GM12878 (cell line): ENCODE data around the gene LIN37. TPM values are rescaled to one million over a fixed set of nuclear protein-coding genes. Genes with fewer than 3 reads are reported as not detected.

Source experiments
- BMI1 ChIP-seq: fragments of 450-650 bp; IDR thresholded peaks from 2 replicates; pipeline ENCODE4 v1.6.1; 2016; ENCODE audit warnings: mild to moderate bottlenecking, moderate library complexity, borderline replicate concordance
- BRCA1 ChIP-seq: IDR thresholded peaks from 2 replicates; pipeline ENCODE4 v1.6.1; 2011; ENCODE audit warnings: low read depth, low read length, improper control_type of control experiment
- CEBPB ChIP-seq, 2 experiments: fragments of 150-350 bp in 1 of 2; IDR thresholded peaks; 2 replicates each; pipeline ENCODE4 v1.6.1; 2012 to 2014; ENCODE audit warnings: low read depth in 2 of 2, low read length in 2 of 2, borderline replicate concordance in 1 of 2, inconsistent platforms in 1 of 2
- CHD1 ChIP-seq: IDR thresholded peaks from 2 replicates; pipeline ENCODE4 v1.6.1; 2012; ENCODE audit warnings: low read depth, low read length, improper control_type of control experiment
- E4F1 ChIP-seq: fragments of 450-650 bp; IDR thresholded peaks from 2 replicates; pipeline ENCODE4 v1.6.1; 2018; ENCODE audit warnings: borderline replicate concordance, mild to moderate bottlenecking; ENCODE audit not compliant: partially characterized antibody
- EP300 ChIP-seq, 2 experiments: fragments of 150-350 bp in 1 of 2; IDR thresholded peaks; 2 replicates each; pipeline ENCODE4 v1.6.1; 2011 to 2012; ENCODE audit warnings: low read depth in 2 of 2, low read length in 2 of 2, borderline replicate concordance in 1 of 2, improper control_type of control experiment in 1 of 2, inconsistent platforms in 1 of 2; ENCODE audit not compliant: control insufficient read depth in 1 of 2
- ESRRA ChIP-seq: IDR thresholded peaks from 2 replicates; pipeline ENCODE4 v1.6.1; 2012; ENCODE audit warnings: mild to moderate bottlenecking, low read length, improper control_type of control experiment
- KLF5 ChIP-seq: fragments of 450-650 bp; IDR thresholded peaks from 2 replicates; pipeline ENCODE4 v1.6.1; 2014; ENCODE audit warnings: mild to moderate bottlenecking; ENCODE audit not compliant: partially characterized antibody
- MEF2A ChIP-seq: IDR thresholded peaks from 2 replicates; pipeline ENCODE4 v1.6.1; 2011; ENCODE audit warnings: low read depth, mild to moderate bottlenecking, low read length, moderate library complexity; ENCODE audit not compliant: insufficient read depth
- MYB ChIP-seq: fragments of 150-350 bp; IDR thresholded peaks from 2 replicates; pipeline ENCODE4 v1.6.1; 2014; ENCODE audit warnings: mild to moderate bottlenecking, low read depth, low read length, borderline replicate concordance
- NFIC ChIP-seq: IDR thresholded peaks from 2 replicates; pipeline ENCODE4 v1.6.1; 2012; ENCODE audit warnings: low read depth, mild to moderate bottlenecking, inconsistent platforms, low read length, moderate library complexity
- NR2C2 ChIP-seq: IDR thresholded peaks from 2 replicates; pipeline ENCODE4 v1.6.1; 2011; ENCODE audit warnings: borderline replicate concordance, low read depth; ENCODE audit not compliant: control insufficient read depth, insufficient read length
- POU2F2 ChIP-seq: IDR thresholded peaks from 3 replicates; pipeline ENCODE4 v1.6.1; 2011; ENCODE audit warnings: low read depth, mild to moderate bottlenecking, low read length, borderline replicate concordance
- RAD21 ChIP-seq: IDR thresholded peaks from 2 replicates; pipeline ENCODE4 v1.6.1; 2011; ENCODE audit warnings: mild to moderate bottlenecking, low read depth, low read length, moderate library complexity; ENCODE audit not compliant: insufficient read depth
- RBBP5 ChIP-seq: fragments of 200-600 bp; sonication (generic); conservative IDR thresholded peaks from 2 replicates; pipeline ENCODE4 v1.6.1; 2016
- RUNX3 ChIP-seq: IDR thresholded peaks from 2 replicates; pipeline ENCODE4 v1.6.1; 2012; ENCODE audit warnings: low read length, inconsistent platforms
- SMAD5 ChIP-seq: IDR thresholded peaks from 2 replicates; pipeline ENCODE4 v1.6.1; 2016; ENCODE audit warnings: antibody characterized with exemption, low read depth
- SREBF1 ChIP-seq: IDR thresholded peaks from 2 replicates; pipeline ENCODE4 v1.6.1; 2012; ENCODE audit warnings: mild to moderate bottlenecking, low read length
- STAT1 ChIP-seq: fragments of 450-650 bp; conservative IDR thresholded peaks from 2 replicates; pipeline ENCODE4 v1.6.1; 2014; ENCODE audit warnings: antibody characterized with exemption, mild to moderate bottlenecking
- SUZ12 ChIP-seq: fragments of 200-600 bp; sonication (generic); IDR thresholded peaks from one replicate; pipeline ENCODE4 v1.6.1; 2018; ENCODE audit warnings: antibody characterized with exemption, mild to moderate bottlenecking; ENCODE audit not compliant: unreplicated experiment
- TCF3 ChIP-seq: IDR thresholded peaks from 2 replicates; pipeline ENCODE4 v1.6.1; 2012; ENCODE audit warnings: low read depth, mild to moderate bottlenecking, low read length, borderline replicate concordance; ENCODE audit not compliant: insufficient read depth
- TCF7 ChIP-seq: IDR thresholded peaks from 2 replicates; pipeline ENCODE4 v1.6.1; 2014; ENCODE audit warnings: antibody characterized with exemption, borderline replicate concordance
- YY1 ChIP-seq: IDR thresholded peaks from 2 replicates; pipeline ENCODE4 v1.6.1; 2011; ENCODE audit warnings: low read depth, mild to moderate bottlenecking, low read length
- ZBED1 ChIP-seq: IDR thresholded peaks from 2 replicates; pipeline ENCODE4 v1.6.1; 2016; ENCODE audit warnings: borderline replicate concordance
- ZNF24 ChIP-seq: fragments of 450-650 bp; IDR thresholded peaks from 2 replicates; pipeline ENCODE4 v1.6.1; 2017; ENCODE audit warnings: antibody characterized with exemption, mild to moderate bottlenecking
- ZZZ3 ChIP-seq: IDR thresholded peaks from 2 replicates; pipeline ENCODE4 v1.6.1; 2011; ENCODE audit warnings: low read depth; ENCODE audit not compliant: control insufficient read depth, insufficient read length
- polyA plus RNA-seq, 11 experiments: library from polyadenylated mRNA; depleted of rRNA in 4 of 11; unstranded in 6 of 11; stranded (reverse) in 5 of 11; fragments of >200 nt; fragmentation: Nextera tagmentation in 4 of 11; fragmentation: Illumina TruSeq in 1 of 11; extraction: Ambion mirVana in 4 of 11; extraction: Trizol in 1 of 11; gene quantifications; 1 replicate in 1 of 11; 2 replicates in 10 of 11; pipeline versions ENCODE4 v1.2.1 to v1.2.3, GENCODE V29; 2011 to 2016; ENCODE audit warnings: inconsistent platforms in 2 of 11, missing spikeins in 2 of 11, low read depth in 1 of 11
- total RNA-seq, 4 experiments: library from RNA; depleted of rRNA in 3 of 4; stranded (reverse); fragments of >200 nt in 3 of 4; fragmentation: Illumina TruSeq in 1 of 4; extraction: Trizol in 1 of 4; gene quantifications; 2 replicates each; pipeline versions ENCODE4 v1.2.1 to v1.2.3, GENCODE V29; 2013 to 2021
- TF ChIP-seq, protein P1 (sequence below): fragments of 450-650 bp; IDR thresholded peaks from 2 replicates; pipeline ENCODE4 v1.6.1; 2017; ENCODE audit warnings: mild to moderate bottlenecking

LIN37 gene
- total and polyA plus RNA-seq, 10 of the 15 experiments (the other 5 are each of a cell fraction or from before 2014, with no cell fraction given): 0.69 to 11.9 (median 7.6) TPM

GRCh38 chr19:35702223-35703012 lies 46.0 kb upstream of the LIN37 start (continued):
- TF ChIP-seq E4F1 (peak; percentile 12), NR2C2 (no peak), SUZ12 (no peak), CHD1 (no peak), MEF2A (no peak), BRCA1 (no peak), ZZZ3 (no peak), ESRRA (no peak), STAT1 (0 out of 2 replicates have a peak, but pooled peaks have one; percentile 73), EP300 (IDR thresholded peaks at IDR 0.05; ENCODE audit: borderline replicate concordance in 1 of 2, control insufficient read depth in 1 of 2, low read depth in 2 of 2, low read length in 2 of 2) (no peak), YY1 (0 out of 2 replicates have a peak, but pooled peaks have one; percentile 15), RAD21 (no peak), KLF5 (peak; percentile 77), SMAD5 (peak; percentile 42; the same call in 1 of the 2 replicates), RBBP5 (no peak), TCF7 (no peak), ZNF24 (no peak), BMI1 (no peak), NFIC (no peak; the same call in 1 of the 2 replicates), TCF3 (no peak), SREBF1 (no peak), MYB (no peak), RUNX3 (peak; percentile 53), CEBPB (IDR thresholded peaks at IDR 0.05; ENCODE audit: borderline replicate concordance in 1 of 2, low read depth in 2 of 2, low read length in 2 of 2) (no peak), POU2F2 (peak; percentile 51; the same call in 2 of the 3 replicates), ZBED1 (no peak)
- TF ChIP-seq, protein P1, sequence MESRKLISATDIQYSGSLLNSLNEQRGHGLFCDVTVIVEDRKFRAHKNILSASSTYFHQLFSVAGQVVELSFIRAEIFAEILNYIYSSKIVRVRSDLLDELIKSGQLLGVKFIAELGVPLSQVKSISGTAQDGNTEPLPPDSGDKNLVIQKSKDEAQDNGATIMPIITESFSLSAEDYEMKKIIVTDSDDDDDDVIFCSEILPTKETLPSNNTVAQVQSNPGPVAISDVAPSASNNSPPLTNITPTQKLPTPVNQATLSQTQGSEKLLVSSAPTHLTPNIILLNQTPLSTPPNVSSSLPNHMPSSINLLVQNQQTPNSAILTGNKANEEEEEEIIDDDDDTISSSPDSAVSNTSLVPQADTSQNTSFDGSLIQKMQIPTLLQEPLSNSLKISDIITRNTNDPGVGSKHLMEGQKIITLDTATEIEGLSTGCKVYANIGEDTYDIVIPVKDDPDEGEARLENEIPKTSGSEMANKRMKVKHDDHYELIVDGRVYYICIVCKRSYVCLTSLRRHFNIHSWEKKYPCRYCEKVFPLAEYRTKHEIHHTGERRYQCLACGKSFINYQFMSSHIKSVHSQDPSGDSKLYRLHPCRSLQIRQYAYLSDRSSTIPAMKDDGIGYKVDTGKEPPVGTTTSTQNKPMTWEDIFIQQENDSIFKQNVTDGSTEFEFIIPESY: no peak; the same call in 1 of the 2 replicates
